Measurements from ENCODE around the gene TOX2.

DNA sequence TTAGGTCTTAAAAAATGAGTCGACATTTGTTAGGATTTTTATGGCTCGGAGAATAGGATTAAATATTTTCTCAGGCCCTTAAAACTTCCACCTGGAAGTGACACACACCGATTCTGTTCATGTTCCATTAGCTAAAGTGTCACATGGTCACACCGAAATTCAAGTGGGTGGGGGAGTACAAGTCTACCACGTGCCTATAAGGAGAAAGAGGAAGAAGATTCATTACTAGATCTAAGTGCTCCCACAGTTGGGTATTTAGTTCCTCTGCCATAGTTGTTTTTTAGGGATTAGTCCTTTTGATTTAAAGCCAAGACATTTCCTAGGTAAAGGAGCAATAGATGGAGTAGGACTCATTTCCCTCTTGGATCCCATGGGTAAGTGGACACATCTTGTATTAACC is 4.9 kb upstream of the TOX2 start:
- TF ChIP-seq ZNF121 (tag by site-specific recombination; IDR thresholded peaks at IDR 0.05) (no peak), ZNF2 (tag by site-specific recombination; IDR thresholded peaks at IDR 0.05) (no peak)

Data from HEK293 (cell line).